ENCODE measurements around the gene PLA2G5.

Gene PLA2G5

DNA sequence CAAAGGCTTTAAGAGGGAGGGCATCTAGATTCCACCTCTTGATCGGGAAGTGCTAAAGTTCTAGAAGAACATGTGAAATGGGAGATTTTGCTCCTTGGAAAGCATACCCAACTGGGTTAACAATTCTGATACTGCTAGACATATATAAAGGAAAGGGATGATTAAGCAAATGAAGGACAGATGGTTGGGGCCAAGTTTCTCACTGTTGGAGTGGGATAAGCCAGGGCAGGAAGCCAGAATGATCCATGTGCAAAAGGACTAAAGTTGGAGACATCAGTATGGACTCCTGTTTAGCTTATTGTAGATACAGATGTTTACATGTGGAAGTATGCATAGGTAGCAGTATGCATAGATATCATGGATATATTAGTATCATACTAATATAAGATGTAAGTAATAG lies 16.8 kb downstream of the PLA2G5 start:
- no peaks in the 10 kb centered on the region for H3K79me2 ChIP-seq (ENCODE audit: insufficient read depth, low read depth)
- H3K27me3 ChIP-seq (ENCODE audit: insufficient read depth, low read depth): peaks cover 32% of the 10 kb centered on the region; the same call in 1 of the 2 replicates
- TF ChIP-seq CTCF (conservative IDR thresholded peaks at IDR 0.05; ENCODE audit: low read depth, low read length): no peak
- no peak overlapping the region for H3K9ac ChIP-seq
- no peaks in the 10 kb centered on the region for H3K36me3 ChIP-seq (ENCODE audit: insufficient read depth)
- H2AFZ ChIP-seq (ENCODE audit: low read depth): no peak overlapping the region
- no peak overlapping the region for H3K4me2 ChIP-seq
- H3K4me3 ChIP-seq (IDR thresholded peaks at IDR 0.05; ENCODE audit: insufficient read depth, low read depth, low read length): no peak overlapping the region
- no peaks in the 10 kb centered on the region for H4K20me1 ChIP-seq (ENCODE audit: insufficient read depth)
- H3K4me1 ChIP-seq (ENCODE audit: low read depth, poor library complexity, severe bottlenecking): no peaks in the 10 kb centered on the region
- H3K27ac ChIP-seq: no peak overlapping the region

DNA sequence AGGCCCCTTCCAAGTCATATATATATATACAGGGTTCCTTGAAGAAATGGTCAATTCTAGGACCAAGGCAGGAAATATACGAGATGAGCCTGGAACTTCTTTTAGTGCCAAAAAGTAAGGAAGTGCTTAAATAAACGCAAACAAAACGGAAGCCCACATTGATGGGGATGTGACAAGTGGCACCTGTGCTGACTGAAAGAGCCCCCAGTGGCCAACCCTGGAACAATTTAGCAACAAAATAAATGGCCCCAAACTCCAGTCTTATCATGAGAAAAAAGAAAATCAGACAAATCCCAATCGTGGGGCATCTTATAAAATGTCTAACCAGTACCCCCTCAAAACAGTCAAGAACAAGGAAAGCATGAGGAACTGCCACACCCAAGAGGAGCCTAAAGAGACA lies 17.7 kb downstream of the PLA2G5 start:
- no peak overlapping the region for H2AFZ ChIP-seq (ENCODE audit: low read depth)
- H3K27me3 ChIP-seq (ENCODE audit: insufficient read depth, low read depth): peaks cover 32% of the 10 kb centered on the region; the same call in 1 of the 2 replicates
- no peaks in the 10 kb centered on the region for H3K79me2 ChIP-seq (ENCODE audit: insufficient read depth, low read depth)
- H3K36me3 ChIP-seq (ENCODE audit: insufficient read depth): no peaks in the 10 kb centered on the region
- no peaks in the 10 kb centered on the region for H3K4me1 ChIP-seq (ENCODE audit: low read depth, poor library complexity, severe bottlenecking)
- no peak overlapping the region for H3K9ac ChIP-seq
- H3K4me3 ChIP-seq (IDR thresholded peaks at IDR 0.05; ENCODE audit: insufficient read depth, low read depth, low read length): no peak overlapping the region
- no peak for TF ChIP-seq CTCF (conservative IDR thresholded peaks at IDR 0.05; ENCODE audit: low read depth, low read length)
- no peak overlapping the region for H3K27ac ChIP-seq
- H3K4me2 ChIP-seq: no peak overlapping the region
- H4K20me1 ChIP-seq (ENCODE audit: insufficient read depth): no peaks in the 10 kb centered on the region

DNA sequence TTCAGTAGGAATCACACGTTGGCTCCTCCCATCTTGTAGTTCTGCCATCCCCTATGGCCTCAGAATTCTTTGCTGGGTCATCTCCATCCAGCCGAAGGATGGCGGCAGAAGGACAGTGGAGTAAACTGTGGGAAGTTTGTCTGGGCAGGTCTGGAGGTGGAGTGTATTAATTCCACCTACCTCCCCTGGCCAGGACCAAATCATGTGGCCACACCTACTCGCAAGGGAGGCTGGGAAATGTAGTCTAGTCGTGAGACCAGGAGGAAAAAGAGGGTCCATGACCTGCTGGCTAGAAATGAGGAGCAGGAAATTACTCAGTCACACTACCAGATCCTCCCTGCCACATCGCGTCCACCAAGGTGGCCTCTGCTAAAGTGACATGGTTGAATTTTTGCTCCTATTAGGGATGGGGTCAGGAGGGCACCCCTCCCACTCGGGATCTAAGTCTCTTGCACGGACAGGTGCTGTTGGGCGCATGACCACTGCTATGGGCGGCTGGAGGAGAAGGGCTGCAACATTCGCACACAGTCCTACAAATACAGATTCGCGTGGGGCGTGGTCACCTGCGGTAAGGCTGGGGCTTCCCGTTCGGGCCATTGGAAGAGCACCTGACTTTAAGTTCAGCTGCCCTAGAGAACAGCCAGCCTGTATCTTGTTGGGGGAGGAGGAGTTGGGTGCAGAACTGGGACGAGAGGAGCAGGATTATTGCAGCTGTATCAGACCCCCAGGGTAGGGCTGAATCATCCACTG lies 19.5 kb downstream of the PLA2G5 start:
- no peaks in the 10 kb centered on the region for H3K79me2 ChIP-seq (ENCODE audit: insufficient read depth, low read depth)
- no peaks in the 10 kb centered on the region for H4K20me1 ChIP-seq (ENCODE audit: insufficient read depth)
- no peaks in the 10 kb centered on the region for H3K4me1 ChIP-seq (ENCODE audit: low read depth, poor library complexity, severe bottlenecking)
- H3K36me3 ChIP-seq (ENCODE audit: insufficient read depth): no peaks in the 10 kb centered on the region
- TF ChIP-seq CTCF (conservative IDR thresholded peaks at IDR 0.05; ENCODE audit: low read depth, low read length): no peak
- no peak overlapping the region for H3K27ac ChIP-seq
- no peak overlapping the region for H3K4me2 ChIP-seq
- H3K9ac ChIP-seq: no peak overlapping the region
- no peak overlapping the region for H2AFZ ChIP-seq (ENCODE audit: low read depth)
- H3K27me3 ChIP-seq (ENCODE audit: insufficient read depth, low read depth): peaks cover 30% of the 10 kb centered on the region
- no peak overlapping the region for H3K4me3 ChIP-seq (IDR thresholded peaks at IDR 0.05; ENCODE audit: insufficient read depth, low read depth, low read length)

GRCh38 chr1:20090119-20090518 lies 20.1 kb downstream of the PLA2G5 start:
- no peak for TF ChIP-seq CTCF (conservative IDR thresholded peaks at IDR 0.05; ENCODE audit: low read depth, low read length)
- no peak overlapping the region for H3K4me3 ChIP-seq (IDR thresholded peaks at IDR 0.05; ENCODE audit: insufficient read depth, low read depth, low read length)

More at GRCh38 chr1:20090119-20090518, 20.1 kb downstream of the PLA2G5 start:
- Histone ChIP-seq H3K9ac (no peak overlapping the region), H3K79me2 (ENCODE audit: insufficient read depth, low read depth) (no peaks in the 10 kb centered on the region), H3K4me2 (no peak overlapping the region), H3K36me3 (ENCODE audit: insufficient read depth) (no peaks in the 10 kb centered on the region), H3K4me1 (ENCODE audit: low read depth, poor library complexity, severe bottlenecking) (no peaks in the 10 kb centered on the region), H4K20me1 (ENCODE audit: insufficient read depth) (no peaks in the 10 kb centered on the region), H3K27me3 (ENCODE audit: insufficient read depth, low read depth) (peaks cover 27% of the 10 kb centered on the region), H2AFZ (ENCODE audit: low read depth) (no peak overlapping the region), H3K27ac (no peak overlapping the region)

All from KMS-11 (cell line).